A673 (cell line): ENCODE data around the gene SERGEF. TPM values are rescaled to one million over a fixed set of nuclear protein-coding genes. Genes with fewer than 3 reads are reported as not detected.
A peak's percentile ranks its signal among the peaks of the same experiment; 100 is the strongest.

Experiments used
- BruUV-seq: library from RNA; stranded (reverse); fragments of 400-500 nt; replicated peaks from 2 replicates; lab custom pipeline; 2021; lab: Mats Ljungman, UMichigan
- CTCF ChIA-PET: fragments of 300-600 bp; sonication (Branson Sonifier 250); formaldehyde crosslinking; loops from one replicate; lab custom pipeline; 2022; ENCODE audit warnings: antibody characterized with exemption; lab: Charles Lee
- POLR2A ChIA-PET: fragments of 300-600 bp; sonication (Branson Sonifier 250); formaldehyde crosslinking; loops from one replicate; lab custom pipeline; 2022; ENCODE audit warnings: antibody characterized with exemption; ENCODE audit not compliant: low non-redundant PET; lab: Charles Lee
- DNase-seq: peaks from one replicate; pipeline ENCODE4 v3.0.0-alpha.2; 2015; ENCODE audit warnings: low spot score
- H3K27ac ChIP-seq: fragments of 200-600 bp; sonication (generic); 2 replicates; pipeline ENCODE4 v1.5.1; 2016; ENCODE audit warnings: mixed run types, low read depth, mild to moderate bottlenecking, mixed read lengths, antibody characterized with exemption, low read length; ENCODE audit not compliant: poor library complexity, severe bottlenecking
- H3K27me3 ChIP-seq: fragments of 200-600 bp; sonication (generic); replicated peaks from 2 replicates; pipeline ENCODE4 v1.6.1; 2017; ENCODE audit warnings: mixed run types, low read depth, mild to moderate bottlenecking, mixed read lengths, antibody characterized with exemption, low read length; ENCODE audit not compliant: insufficient read depth, poor library complexity
- H3K36me3 ChIP-seq: fragments of 200-600 bp; sonication (generic); 2 replicates; pipeline ENCODE4 v1.6.1; 2016; ENCODE audit warnings: mixed run types, mild to moderate bottlenecking, mixed read lengths, antibody characterized with exemption, low read length; ENCODE audit not compliant: insufficient read depth, poor library complexity, severe bottlenecking
- H3K4me1 ChIP-seq: fragments of 200-600 bp; sonication (generic); 2 replicates; pipeline ENCODE4 v1.6.1; 2017; ENCODE audit warnings: mixed run types, mild to moderate bottlenecking, mixed read lengths, antibody characterized with exemption, low read length; ENCODE audit not compliant: insufficient read depth, poor library complexity, severe bottlenecking
- H3K4me3 ChIP-seq: fragments of 200-600 bp; sonication (generic); 2 replicates; pipeline ENCODE4 v1.5.1; 2016; ENCODE audit warnings: low read depth, mixed run types, mild to moderate bottlenecking, mixed read lengths, low read length; ENCODE audit not compliant: poor library complexity, severe bottlenecking
- H3K9me3 ChIP-seq: fragments of 200-600 bp; sonication (generic); 2 replicates; pipeline ENCODE4 v1.6.1; 2016; ENCODE audit warnings: mixed run types, low read depth, mild to moderate bottlenecking, mixed read lengths, antibody characterized with exemption, low read length; ENCODE audit not compliant: poor library complexity, severe bottlenecking
- EZH2 ChIP-seq: fragments of 200-600 bp; sonication (generic); IDR thresholded peaks from 2 replicates; pipeline ENCODE4 v1.6.1; 2017; ENCODE audit warnings: borderline replicate concordance, low read depth, mild to moderate bottlenecking, mixed read lengths, antibody characterized with exemption, low read length; ENCODE audit not compliant: poor library complexity, severe bottlenecking
- intact Hi-C: fragments of 100-400 bp; cut with micrococcal nuclease; formaldehyde crosslinking; loops from one replicate; pipeline ENCODE4 v1.10.0; 2022; ENCODE audit not compliant: unreplicated experiment
- total RNA-seq: library from RNA; stranded (reverse); gene quantifications from 2 replicates; pipeline ENCODE4 v1.2.3, GENCODE V29; 2021
- TF ChIP-seq, protein P1 (sequence below): fragments of 300-800, 200-600 bp; sonication (generic); conservative IDR thresholded peaks from 2 replicates; pipeline ENCODE4 v1.5.1; 2017; ENCODE audit warnings: low read depth, mild to moderate bottlenecking, antibody characterized with exemption, low read length, moderate library complexity, mixed read lengths

The SERGEF gene
- total RNA-seq, 1 experiment from 2014 or later: 15.2 TPM

DNA sequence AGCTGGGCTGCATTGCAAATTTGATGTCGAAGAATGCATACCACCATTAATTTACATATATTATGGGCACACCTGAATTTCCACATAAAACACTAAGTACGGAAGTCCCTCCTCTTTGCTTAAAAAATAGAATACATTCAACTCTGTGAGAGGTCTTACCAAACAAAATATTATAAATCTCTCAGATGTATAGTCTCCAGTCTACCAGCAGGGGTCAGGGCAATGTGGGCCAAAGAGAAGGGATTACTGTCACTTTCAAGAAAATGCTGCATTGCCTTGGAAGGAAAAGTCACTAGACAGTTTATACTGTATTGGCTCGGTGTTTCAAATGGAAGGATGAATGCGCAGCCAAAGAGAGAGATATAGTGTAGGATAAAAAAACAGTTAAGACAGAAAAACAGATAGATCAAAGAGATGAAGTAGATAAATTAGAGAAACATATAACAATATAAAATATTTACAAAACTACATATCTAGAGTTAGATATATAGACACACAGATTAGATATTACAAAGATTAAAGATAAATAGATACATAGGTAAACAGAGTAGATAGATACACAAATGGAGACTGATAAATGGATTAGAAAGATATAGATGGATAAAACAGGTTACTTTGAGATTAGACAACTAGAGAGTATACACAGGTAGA is 20.9 kb downstream of the SERGEF start:
- Histone ChIP-seq H3K27me3 (no peaks in the 10 kb centered on the region), H3K36me3 (no peaks in the 10 kb centered on the region), H3K4me3 (no peak overlapping the region), H3K9me3 (no peaks in the 10 kb centered on the region), H3K27ac (no peak overlapping the region), H3K4me1 (no peaks in the 10 kb centered on the region)
- TF ChIP-seq EZH2: no peak
- TF ChIP-seq, protein P1, sequence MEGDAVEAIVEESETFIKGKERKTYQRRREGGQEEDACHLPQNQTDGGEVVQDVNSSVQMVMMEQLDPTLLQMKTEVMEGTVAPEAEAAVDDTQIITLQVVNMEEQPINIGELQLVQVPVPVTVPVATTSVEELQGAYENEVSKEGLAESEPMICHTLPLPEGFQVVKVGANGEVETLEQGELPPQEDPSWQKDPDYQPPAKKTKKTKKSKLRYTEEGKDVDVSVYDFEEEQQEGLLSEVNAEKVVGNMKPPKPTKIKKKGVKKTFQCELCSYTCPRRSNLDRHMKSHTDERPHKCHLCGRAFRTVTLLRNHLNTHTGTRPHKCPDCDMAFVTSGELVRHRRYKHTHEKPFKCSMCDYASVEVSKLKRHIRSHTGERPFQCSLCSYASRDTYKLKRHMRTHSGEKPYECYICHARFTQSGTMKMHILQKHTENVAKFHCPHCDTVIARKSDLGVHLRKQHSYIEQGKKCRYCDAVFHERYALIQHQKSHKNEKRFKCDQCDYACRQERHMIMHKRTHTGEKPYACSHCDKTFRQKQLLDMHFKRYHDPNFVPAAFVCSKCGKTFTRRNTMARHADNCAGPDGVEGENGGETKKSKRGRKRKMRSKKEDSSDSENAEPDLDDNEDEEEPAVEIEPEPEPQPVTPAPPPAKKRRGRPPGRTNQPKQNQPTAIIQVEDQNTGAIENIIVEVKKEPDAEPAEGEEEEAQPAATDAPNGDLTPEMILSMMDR: peak; percentile 85
- no TSS peak for BruUV-seq
- ChIA-PET POLR2A (no interaction called here), CTCF (interaction anchor here (0.6 kb wide), 1 partner anchor 1031 kb away, joined by 3 read pairs; no protein-coding TSS in a partner anchor)
- intact Hi-C loops: loop anchor here (5.0 kb wide), 1 partner anchor 210 kb away; no protein-coding TSS in a partner anchor
- peak; percentile 68 for DNase-seq

DNA sequence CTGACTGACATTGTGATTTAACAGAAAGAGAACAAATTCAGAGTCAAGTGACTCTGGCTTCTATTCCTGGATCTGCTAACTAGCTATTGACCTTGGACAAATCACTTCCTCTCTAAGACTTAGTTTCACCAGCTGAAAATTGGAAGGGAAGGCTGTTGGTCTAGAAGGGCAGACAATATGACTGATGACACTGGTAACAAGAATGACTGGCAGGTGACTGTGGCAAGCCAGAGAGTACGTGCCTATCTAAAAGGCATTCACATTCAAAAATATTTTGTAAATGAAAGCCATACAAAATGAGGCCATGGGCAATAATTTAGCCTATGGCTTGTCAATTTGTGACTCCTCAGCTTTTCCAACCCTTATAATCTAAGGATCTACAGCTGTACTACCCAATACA is 23.5 kb downstream of the SERGEF start:
- no peaks in the 10 kb centered on the region for H3K36me3 ChIP-seq
- POLR2A ChIA-PET: no interaction called here
- CTCF ChIA-PET: no interaction called here
- TF ChIP-seq, protein P1: no peak
- no peak for TF ChIP-seq EZH2
- H3K27me3 ChIP-seq: no peaks in the 10 kb centered on the region
- no peaks in the 10 kb centered on the region for H3K9me3 ChIP-seq
- no peaks in the 10 kb centered on the region for H3K4me1 ChIP-seq
- BruUV-seq: no TSS peak
- no peak overlapping the region for H3K27ac ChIP-seq
- intact Hi-C loops: no loop called here
- DNase-seq: no peak
- H3K4me3 ChIP-seq: no peak overlapping the region

DNA sequence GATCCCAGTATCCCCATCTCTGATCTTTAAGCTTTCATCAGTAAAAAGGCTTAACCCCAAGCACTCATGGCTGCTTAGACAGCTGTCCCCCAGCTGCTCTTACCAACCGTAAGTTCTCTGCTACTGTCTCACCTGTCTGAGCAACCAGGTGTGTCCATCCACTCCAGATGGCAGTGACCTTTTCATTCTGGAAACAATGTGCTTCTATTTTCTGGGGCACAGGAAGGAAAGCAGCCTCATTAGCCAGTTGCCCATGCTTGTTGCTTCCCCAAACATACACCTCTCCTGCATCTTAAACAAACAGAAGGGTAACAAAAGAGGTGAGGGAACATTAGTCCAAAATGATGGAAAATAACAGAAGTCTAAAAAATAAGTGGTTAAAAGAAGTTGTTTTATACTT is 24.4 kb downstream of the SERGEF start:
- Histone ChIP-seq H3K27me3 (no peaks in the 10 kb centered on the region), H3K9me3 (no peaks in the 10 kb centered on the region), H3K27ac (no peak overlapping the region), H3K4me3 (no peak overlapping the region), H3K4me1 (no peaks in the 10 kb centered on the region), H3K36me3 (no peaks in the 10 kb centered on the region)
- DNase-seq: no peak
- POLR2A ChIA-PET: no interaction called here
- CTCF ChIA-PET: no interaction called here
- no TSS peak for BruUV-seq
- intact Hi-C loops: no loop called here
- TF ChIP-seq, protein P1: no peak
- TF ChIP-seq EZH2: no peak
